Fibroblast of lung (primary cell): ENCODE results near the gene C1RL. TPM values are rescaled to one million over a fixed set of nuclear protein-coding genes. Genes with fewer than 3 reads are reported as not detected.

Experiments used
- DNase-seq, 2 donors: peaks; one replicate each; pipeline versions ENCODE4 v3.0.0 to v3.0.0-alpha.2; 2010; ENCODE audit warnings: low read depth in 2 of 2
- H2AFZ ChIP-seq: 2 replicates; pipeline ENCODE4 v1.5.1; 2012; ENCODE audit warnings: low read length, control low read depth, inconsistent platforms
- H3K27ac ChIP-seq: 2 replicates; pipeline ENCODE4 v1.5.1; 2011; ENCODE audit warnings: low read length, control low read depth; ENCODE audit not compliant: insufficient read depth
- H3K27me3 ChIP-seq: 2 replicates; pipeline ENCODE4 v1.5.1; 2011; ENCODE audit warnings: mild to moderate bottlenecking, low read length; ENCODE audit not compliant: control insufficient read depth, insufficient read depth
- H3K36me3 ChIP-seq: 2 replicates; pipeline ENCODE4 v1.5.1; 2011; ENCODE audit warnings: low read length; ENCODE audit not compliant: control insufficient read depth, insufficient read depth
- H3K4me1 ChIP-seq: 2 replicates; pipeline ENCODE4 v1.5.1; 2011; ENCODE audit warnings: low read length; ENCODE audit not compliant: control insufficient read depth, insufficient read depth; ENCODE audit errors: extremely low read depth
- H3K4me2 ChIP-seq: 2 replicates; pipeline ENCODE4 v1.5.1; 2011; ENCODE audit warnings: low read length, control low read depth; ENCODE audit not compliant: insufficient read depth; ENCODE audit errors: extremely low read depth
- H3K4me3 ChIP-seq, 4 experiments: fragments of 200-600 bp in 1 of 4; sonication (generic) in 1 of 4; replicated peaks in 1 of 4; 2 replicates each; pipeline ENCODE4 v1.5.1; 2011 to 2016; ENCODE audit warnings: low read length in 4 of 4, low read depth in 3 of 4, mild to moderate bottlenecking in 3 of 4, control low read depth in 2 of 4, inconsistent platforms in 1 of 4, mixed read lengths in 1 of 4; ENCODE audit not compliant: insufficient read depth in 1 of 4; ENCODE audit errors: control extremely low read depth in 1 of 4
- H3K79me2 ChIP-seq: 2 replicates; pipeline ENCODE4 v1.5.1; 2012; ENCODE audit warnings: mild to moderate bottlenecking, low read length, inconsistent platforms; ENCODE audit not compliant: control insufficient read depth, insufficient read depth
- H3K9ac ChIP-seq: 2 replicates; pipeline ENCODE4 v1.5.1; 2011; ENCODE audit warnings: mild to moderate bottlenecking, low read length, control low read depth; ENCODE audit not compliant: insufficient read depth
- H3K9me3 ChIP-seq: 2 replicates; pipeline ENCODE4 v1.5.1; 2012; ENCODE audit warnings: low read depth, low read length; ENCODE audit not compliant: control insufficient read depth, insufficient read depth
- H4K20me1 ChIP-seq: 2 replicates; pipeline ENCODE4 v1.5.1; 2011; ENCODE audit warnings: low read length; ENCODE audit not compliant: control insufficient read depth, insufficient read depth; ENCODE audit errors: extremely low read depth
- CTCF ChIP-seq, 2 donors: IDR thresholded peaks in 1 of 2; conservative IDR thresholded peaks in 1 of 2; 1 replicate in 1 of 2; 2 replicates in 1 of 2; pipeline ENCODE4 v1.5.1; 2011 to 2012; ENCODE audit warnings: low read length in 2 of 2, control low read depth in 1 of 2, inconsistent platforms in 1 of 2, low read depth in 1 of 2, mild to moderate bottlenecking in 1 of 2
- EZH2 ChIP-seq: IDR thresholded peaks from 2 replicates; pipeline ENCODE4 v1.5.1; 2012; ENCODE audit warnings: low read length, control low read depth, mild to moderate bottlenecking; ENCODE audit errors: missing control alignments
- polyA plus RNA-seq, 2 donors: library from polyadenylated mRNA; depleted of rRNA in 1 of 2; stranded (reverse) in 1 of 2; unstranded in 1 of 2; fragments of >200 nt; gene quantifications; 2 replicates each; pipeline ENCODE4 v1.2.1, GENCODE V29; 2011 to 2012; ENCODE audit warnings: missing spikeins in 1 of 2
- total RNA-seq: library from RNA; depleted of rRNA; stranded (reverse); fragments of >200 nt; gene quantifications from 2 replicates; pipeline ENCODE4 v1.2.1, GENCODE V29; 2014

Gene C1RL
- total and polyA plus RNA-seq, 2 donors (not counting 1 experiment from before 2014, with no cell fraction given), result 46.2 to 64.9 TPM

DNA sequence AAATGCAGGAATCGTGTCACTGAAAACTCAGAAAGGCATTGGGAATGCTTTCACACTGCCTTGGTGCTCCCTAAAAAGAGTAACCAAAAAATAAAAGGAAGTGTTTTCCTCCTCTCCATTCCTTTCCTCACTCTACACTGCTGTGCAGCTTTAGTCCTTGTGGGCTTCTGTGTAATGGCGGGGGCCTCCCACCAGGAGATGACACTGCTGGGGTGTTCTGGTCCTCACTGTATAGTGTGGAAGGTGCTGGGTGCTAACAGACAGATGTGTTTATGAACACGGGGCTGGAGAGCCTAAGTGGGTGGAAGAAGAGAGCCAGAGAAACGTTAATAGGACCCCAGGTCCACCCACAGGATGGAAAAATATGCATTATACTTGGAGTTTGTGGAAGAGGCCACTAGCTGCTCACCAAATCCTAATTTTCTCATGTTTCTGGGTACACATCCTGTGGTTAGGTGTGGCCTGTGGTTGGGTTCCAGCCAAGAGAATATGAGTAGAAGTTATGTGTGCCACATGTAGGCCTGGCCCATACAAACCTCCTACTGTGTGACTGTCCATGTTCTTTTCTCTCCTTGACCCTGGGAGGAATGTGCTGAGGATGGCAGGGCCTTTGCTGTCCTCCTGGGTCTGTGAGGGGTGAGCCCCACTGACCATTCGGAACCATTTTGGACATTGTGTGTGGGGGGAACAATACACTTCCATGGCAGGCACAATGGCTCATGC lies 62.5 kb downstream of the C1RL start:
- Histone ChIP-seq H2AFZ (no peak overlapping the region), H3K4me1 (no peaks in the 10 kb centered on the region), H3K4me3 (no peak overlapping the region), H3K9ac (no peak overlapping the region), H3K79me2 (no peaks in the 10 kb centered on the region), H4K20me1 (no peaks in the 10 kb centered on the region), H3K4me2 (no peak overlapping the region), H3K36me3 (no peaks in the 10 kb centered on the region), H3K27ac (no peak overlapping the region), H3K27me3 (peaks cover 2% of the 10 kb centered on the region), H3K9me3 (no peaks in the 10 kb centered on the region)
- no peak for TF ChIP-seq EZH2
- TF ChIP-seq CTCF (conservative IDR thresholded peaks at IDR 0.05 in 1 of 2, IDR thresholded peaks at IDR 0.05 in 1 of 2; ENCODE audit: low read depth in 1 of 2, low read length in 2 of 2), result no peak
- DNase-seq, result no peak

DNA sequence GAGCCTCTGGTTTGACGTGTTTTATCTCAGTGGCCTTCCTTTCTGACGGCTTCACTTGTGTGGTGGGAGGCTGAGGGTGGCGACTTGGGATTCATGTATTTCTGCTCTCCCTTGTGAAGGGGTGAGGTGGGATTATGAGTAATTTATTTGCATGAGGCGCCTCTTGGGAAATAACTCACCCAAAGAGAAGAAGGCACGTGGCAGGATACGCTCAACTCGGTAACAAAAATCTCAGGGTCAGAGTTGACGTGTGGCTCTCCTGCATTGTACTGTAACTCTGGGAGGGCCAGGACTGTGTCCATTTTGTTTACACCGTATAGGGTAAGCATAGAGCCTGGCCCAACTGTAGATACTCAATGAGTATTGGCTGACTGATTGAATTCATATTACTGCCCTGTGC lies 63.1 kb downstream of the C1RL start:
- Histone ChIP-seq H3K9me3 (no peaks in the 10 kb centered on the region), H3K79me2 (no peaks in the 10 kb centered on the region), H3K4me3 (no peak overlapping the region), H3K27ac (no peak overlapping the region), H4K20me1 (no peaks in the 10 kb centered on the region), H3K9ac (no peak overlapping the region), H3K27me3 (no peaks in the 10 kb centered on the region), H3K36me3 (no peaks in the 10 kb centered on the region), H2AFZ (no peak overlapping the region), H3K4me1 (no peaks in the 10 kb centered on the region), H3K4me2 (no peak overlapping the region)
- DNase-seq, result no peak
- TF ChIP-seq CTCF (conservative IDR thresholded peaks at IDR 0.05 in 1 of 2, IDR thresholded peaks at IDR 0.05 in 1 of 2; ENCODE audit: low read depth in 1 of 2, low read length in 2 of 2) (no peak), EZH2 (no peak)

Other genes starting within 250 kb of the C1RL start
- gene TPI1, start 241.7 kb downstream of the C1RL start, total RNA-seq, result 906 and 934 TPM in 2 replicates
- 1,617 and 1,654 TPM in 2 replicates for gene TPI1, start 241.7 kb downstream of the C1RL start, polyA plus RNA-seq
- 12.7 and 12.8 TPM in 2 replicates for gene SPSB2, start 235.9 kb downstream of the C1RL start, total RNA-seq
- 1.8 and 2.5 TPM in 2 replicates for gene SPSB2, start 235.9 kb downstream of the C1RL start, polyA plus RNA-seq
- 9.6 and 14.9 TPM in 2 replicates for gene LRRC23, start 204.4 kb downstream of the C1RL start, total RNA-seq
- 5.6 and 6.4 TPM in 2 replicates for gene LRRC23, start 204.4 kb downstream of the C1RL start, polyA plus RNA-seq
- gene ENO2, start 194.6 kb downstream of the C1RL start, total RNA-seq, result 20.3 TPM in 2 replicates
- 29.4 and 43.0 TPM in 2 replicates for gene ENO2, start 194.6 kb downstream of the C1RL start, polyA plus RNA-seq
- 8.2 and 21.5 TPM in 2 replicates for gene ATN1, start 181.3 kb downstream of the C1RL start, total RNA-seq
- gene ATN1, start 181.3 kb downstream of the C1RL start, polyA plus RNA-seq, result 9.4 and 14.5 TPM in 2 replicates
- not detected in 2 replicates for gene RNU7-1, start 165.4 kb downstream of the C1RL start, total RNA-seq
- not detected in 2 replicates for gene RNU7-1, start 165.4 kb downstream of the C1RL start, polyA plus RNA-seq
- gene C12orf57, start 165.2 kb downstream of the C1RL start, total RNA-seq, result 107 and 177 TPM in 2 replicates
- 172 and 220 TPM in 2 replicates for gene C12orf57, start 165.2 kb downstream of the C1RL start, polyA plus RNA-seq
- gene PTPN6, start 157.9 kb downstream of the C1RL start, total RNA-seq, result 0.26 TPM in 1 of 2 replicates, not detected in the other
- gene PTPN6, start 157.9 kb downstream of the C1RL start, polyA plus RNA-seq, result 0.06 TPM in 1 of 2 replicates, not detected in the other
- 112 and 169 TPM in 2 replicates for gene PHB2, start 138.6 kb downstream of the C1RL start, total RNA-seq
- 193 and 266 TPM in 2 replicates for gene PHB2, start 138.6 kb downstream of the C1RL start, polyA plus RNA-seq
- 27.4 and 31.6 TPM in 2 replicates for gene EMG1, start 138.3 kb downstream of the C1RL start, total RNA-seq
- gene EMG1, start 138.3 kb downstream of the C1RL start, polyA plus RNA-seq, result 33.4 and 46.4 TPM in 2 replicates
- gene LPCAT3, start 90.7 kb downstream of the C1RL start, total RNA-seq, result 10.0 and 11.4 TPM in 2 replicates
- gene LPCAT3, start 90.7 kb downstream of the C1RL start, polyA plus RNA-seq, result 48.5 and 54.0 TPM in 2 replicates
- gene C1S, start 48.5 kb downstream of the C1RL start, total RNA-seq, result 997 and 1,549 TPM in 2 replicates
- gene C1S, start 48.5 kb downstream of the C1RL start, polyA plus RNA-seq, result 265 and 507 TPM in 2 replicates
- 407 and 650 TPM in 2 replicates for gene C1R, start 16.8 kb downstream of the C1RL start, total RNA-seq
- gene C1R, start 16.8 kb downstream of the C1RL start, polyA plus RNA-seq, result 284 and 617 TPM in 2 replicates
- gene RBP5, start 19.7 kb upstream of the C1RL start, total RNA-seq, result 0.26 TPM in 1 of 2 replicates, not detected in the other
- gene RBP5, start 19.7 kb upstream of the C1RL start, polyA plus RNA-seq, result not detected in 2 replicates
- gene CLSTN3, start 21.2 kb upstream of the C1RL start, total RNA-seq, result 9.5 and 23.5 TPM in 2 replicates
- 8.3 and 11.9 TPM in 2 replicates for gene CLSTN3, start 21.2 kb upstream of the C1RL start, polyA plus RNA-seq
- gene PEX5, start 80.5 kb upstream of the C1RL start, total RNA-seq, result 23.3 and 28.0 TPM in 2 replicates
- 14.4 and 18.7 TPM in 2 replicates for gene PEX5, start 80.5 kb upstream of the C1RL start, polyA plus RNA-seq
- not detected in 2 replicates for gene ACSM4, start 194.9 kb upstream of the C1RL start, total RNA-seq
- gene ACSM4, start 194.9 kb upstream of the C1RL start, polyA plus RNA-seq, result not detected in 2 replicates